Embryonic facial prominence (tissue), 1 donor: ENCODE measurements around the gene FAM83G.
"Not testable (repeated sequence)": the region's sequence is repeated elsewhere in the genome, so short reads cannot be mapped to it uniquely, and the experiment has no call there.

Experiments used
- DNase-seq: peaks from one replicate; pipeline ENCODE4 v3.0.0-alpha.2; 2016; ENCODE audit errors: extremely low spot score

The FAM83G gene

GRCh38 chr17:18968945-18969887 lies 35.3 kb downstream of the FAM83G start:
- DNase-seq = no peak

GRCh38 chr17:18968345-18968744 lies 36.2 kb downstream of the FAM83G start:
- no peak for DNase-seq

- no peak for DNase-seq
These were observed 36.6 kb downstream of the FAM83G start for GRCh38 chr17:18967916-18968315.

DNA sequence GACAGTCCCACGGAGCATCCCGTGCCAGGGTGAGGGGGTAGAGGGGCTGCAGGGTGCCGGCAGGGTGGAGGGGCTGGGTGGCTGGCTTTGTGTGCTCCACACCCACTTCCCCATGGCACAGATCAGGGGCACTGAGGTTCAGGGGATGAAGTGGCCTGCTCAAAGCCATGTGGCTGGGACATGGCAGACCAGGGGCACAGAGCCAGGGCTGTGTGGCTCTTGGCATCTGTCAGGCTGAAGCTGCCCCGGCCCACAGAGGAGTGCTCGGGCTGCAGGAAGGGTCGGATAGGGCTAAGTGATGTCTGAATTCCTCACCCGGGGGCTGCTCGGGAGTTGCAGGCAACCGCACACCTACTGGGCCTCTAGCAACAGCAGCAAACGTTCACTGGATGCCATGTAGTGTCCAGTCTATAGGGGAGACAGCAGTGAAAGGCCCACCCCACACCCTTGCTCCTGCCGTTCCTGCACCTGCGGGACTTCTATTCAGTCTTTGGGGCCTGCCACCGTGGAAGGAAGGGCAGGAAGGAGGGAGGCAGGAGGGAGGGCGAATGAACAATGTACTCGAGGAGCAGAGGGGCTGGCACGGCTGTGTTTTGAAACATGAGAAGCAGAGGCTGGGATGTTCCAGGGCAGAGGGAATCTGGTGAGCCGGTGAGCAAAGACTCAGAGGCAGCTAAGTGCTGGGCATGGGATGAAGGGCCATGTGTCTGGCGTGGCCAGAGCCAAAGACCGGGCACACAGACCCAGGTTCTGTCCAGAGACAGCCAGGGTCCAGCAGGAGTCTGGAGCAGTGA lies 37.5 kb downstream of the FAM83G start:
- peak; percentile 31 for DNase-seq

DNA sequence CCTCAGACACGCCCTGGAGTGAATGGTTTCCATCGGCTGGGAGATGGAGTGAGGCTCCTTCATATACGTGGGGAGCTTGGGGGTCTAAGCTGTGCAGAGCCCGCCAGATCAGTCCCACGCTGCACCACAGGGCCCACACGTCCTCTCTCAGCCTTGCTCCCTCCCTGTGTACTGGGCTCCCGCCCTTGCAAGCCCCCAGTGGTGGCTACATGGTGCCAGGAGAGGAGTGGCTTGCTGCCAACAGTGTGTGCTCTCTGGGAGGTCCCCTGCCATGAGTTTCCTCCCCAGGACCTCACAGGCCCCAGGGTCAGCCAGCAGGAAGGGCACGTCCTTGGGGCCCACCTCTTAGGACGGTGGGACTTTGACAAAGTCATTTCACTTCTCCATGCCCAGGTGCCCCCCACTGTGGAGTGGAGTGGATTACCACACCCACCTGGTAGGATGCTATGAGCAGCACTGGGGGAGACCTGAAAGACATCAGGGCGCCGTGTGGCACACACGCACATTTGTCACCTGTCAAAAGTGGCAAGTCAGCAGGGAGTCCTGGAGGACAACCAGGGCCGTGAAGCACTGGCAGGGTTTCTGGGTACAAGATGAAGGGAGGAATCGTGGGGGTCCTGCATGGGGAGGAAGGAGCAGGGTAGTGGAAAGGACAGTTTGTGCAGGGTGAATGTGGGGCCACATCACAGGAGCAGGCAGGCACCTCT lies 38.9 kb downstream of the FAM83G start:
- DNase-seq = no peak

DNA sequence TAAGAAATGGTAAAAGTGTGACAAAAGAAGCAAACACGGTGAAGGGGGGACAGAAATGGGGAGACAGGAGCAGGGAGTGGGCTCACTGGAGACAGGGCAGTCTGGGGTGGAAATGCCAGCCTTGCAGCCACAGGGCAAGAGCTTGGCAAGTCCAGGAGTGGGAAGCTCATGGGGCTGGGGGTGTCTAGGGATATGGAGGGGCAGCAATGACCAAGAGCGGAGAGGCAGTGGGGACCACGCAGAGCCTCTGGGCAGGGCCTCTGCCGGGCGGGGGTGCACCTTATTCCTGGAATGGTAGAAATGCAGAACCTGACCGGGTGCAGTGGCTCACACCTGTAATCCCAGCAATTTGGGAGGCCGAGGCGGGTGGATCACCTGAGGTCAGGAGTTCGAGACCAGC lies 40.0 kb downstream of the FAM83G start:
- DNase-seq = no peak

GRCh38 chr17:18964018-18964351 lies 40.6 kb downstream of the FAM83G start:
- DNase-seq = no peak

DNA sequence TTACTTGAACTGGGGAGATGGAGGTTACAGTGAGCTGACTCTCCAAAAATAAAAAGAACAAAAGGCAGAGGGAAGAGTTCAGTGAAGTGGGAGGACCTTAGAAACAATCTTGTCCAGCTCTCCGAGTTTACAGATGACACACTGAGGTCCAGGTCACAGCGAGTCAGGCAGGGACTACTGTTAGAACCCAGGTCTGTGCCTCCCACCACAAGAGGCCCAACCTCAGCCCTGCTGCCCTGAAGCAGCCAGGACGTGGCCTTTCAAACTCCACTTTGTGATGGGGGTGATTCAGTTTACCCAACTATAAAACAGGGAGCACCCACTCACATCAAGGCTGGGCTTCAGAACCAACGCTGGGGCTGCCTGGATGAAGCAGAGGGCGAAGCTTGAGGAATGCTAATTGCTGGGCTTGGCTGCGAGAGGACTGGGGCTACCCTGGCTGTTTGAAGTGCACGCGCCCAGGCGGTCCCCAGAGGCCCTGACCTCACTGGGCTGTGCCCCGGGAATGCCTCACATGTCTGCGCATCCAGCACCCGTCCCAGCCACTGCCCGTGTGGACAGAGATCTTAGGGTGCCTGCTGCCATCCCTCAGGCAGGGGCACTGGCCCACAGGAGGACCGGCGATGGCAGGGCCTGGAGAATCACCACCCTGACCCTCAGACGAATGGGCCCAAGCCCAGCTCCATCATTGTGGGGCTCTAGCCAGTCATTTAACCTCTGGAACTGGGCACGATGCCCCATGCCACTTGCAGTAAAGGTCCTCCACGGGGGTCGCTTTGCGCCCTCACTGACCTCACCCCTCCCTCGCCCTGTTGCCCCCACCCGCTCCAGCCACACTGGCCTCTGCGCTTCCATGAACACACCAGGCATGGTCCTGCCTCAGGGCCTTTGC lies 41.2 kb downstream of the FAM83G start:
- no peak for DNase-seq

GRCh38 chr17:18962494-18962815 lies 42.1 kb downstream of the FAM83G start:
- DNase-seq = no peak

GRCh38 chr17:18961634-18962493 lies 42.7 kb downstream of the FAM83G start:
- DNase-seq = no peak

DNA sequence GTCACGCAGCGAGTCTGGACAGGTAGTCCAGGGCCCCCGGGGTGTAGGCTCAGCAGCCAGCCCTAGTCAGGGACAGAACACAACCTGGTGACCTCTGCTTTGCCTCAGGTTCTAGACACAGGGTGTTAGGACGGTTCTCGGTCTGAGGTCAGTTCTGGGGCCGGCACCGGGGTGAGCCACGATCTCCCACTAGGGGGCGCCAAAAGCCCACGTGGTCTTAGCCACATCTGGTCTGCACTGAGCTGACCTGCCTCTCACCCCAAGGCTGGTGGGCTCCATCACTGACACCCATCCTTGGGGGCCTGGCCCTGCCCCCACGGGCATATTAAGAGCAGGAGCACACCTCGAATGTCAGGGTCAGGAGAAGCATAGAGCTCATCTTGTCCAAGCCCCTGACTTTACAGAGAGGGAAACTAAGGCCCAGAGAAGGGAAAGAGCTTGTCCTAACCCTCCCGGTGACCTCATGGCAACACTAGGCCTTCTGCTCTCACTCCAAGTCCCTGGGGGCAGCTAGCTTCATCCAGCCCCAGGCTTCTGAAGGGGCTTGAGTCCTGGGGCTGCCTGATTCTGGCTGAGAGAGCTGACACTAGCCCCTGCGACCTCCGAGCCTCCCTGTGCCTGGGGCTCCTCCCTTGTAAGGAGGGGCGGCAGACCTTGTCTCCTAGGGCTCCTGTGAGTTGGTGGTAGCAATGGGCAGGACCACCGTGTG lies 43.6 kb downstream of the FAM83G start:
- no peak for DNase-seq

GRCh38 chr17:18960241-18960665 lies 44.3 kb downstream of the FAM83G start:
- DNase-seq = no peak

GRCh38 chr17:18959845-18960240 lies 44.7 kb downstream of the FAM83G start:
- no peak for DNase-seq

- DNase-seq = no peak
These were observed 45.3 kb downstream of the FAM83G start for GRCh38 chr17:18959071-18959844.

GRCh38 chr17:18958611-18959010 lies 46.0 kb downstream of the FAM83G start:
- DNase-seq = no peak

DNA sequence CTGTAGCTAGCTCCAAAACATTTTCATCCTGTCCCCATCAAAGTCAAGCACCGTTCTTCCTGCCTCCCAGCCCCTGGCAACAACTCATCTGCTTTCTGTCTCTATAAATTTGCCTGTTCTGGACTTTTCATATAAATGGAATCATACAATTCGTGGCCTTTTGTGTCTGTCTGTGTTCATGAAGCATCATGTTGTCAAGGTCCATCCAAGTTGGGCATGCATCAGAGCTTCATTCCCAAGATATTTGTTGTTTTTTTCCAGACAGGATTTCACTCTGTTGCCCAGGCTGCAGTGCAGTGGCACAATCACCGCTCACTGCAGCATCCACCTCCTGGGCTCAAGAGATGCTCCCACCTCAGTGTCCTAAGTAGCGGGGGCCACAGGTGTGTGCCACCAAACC lies 46.7 kb downstream of the FAM83G start:
- DNase-seq = no peak

DNA sequence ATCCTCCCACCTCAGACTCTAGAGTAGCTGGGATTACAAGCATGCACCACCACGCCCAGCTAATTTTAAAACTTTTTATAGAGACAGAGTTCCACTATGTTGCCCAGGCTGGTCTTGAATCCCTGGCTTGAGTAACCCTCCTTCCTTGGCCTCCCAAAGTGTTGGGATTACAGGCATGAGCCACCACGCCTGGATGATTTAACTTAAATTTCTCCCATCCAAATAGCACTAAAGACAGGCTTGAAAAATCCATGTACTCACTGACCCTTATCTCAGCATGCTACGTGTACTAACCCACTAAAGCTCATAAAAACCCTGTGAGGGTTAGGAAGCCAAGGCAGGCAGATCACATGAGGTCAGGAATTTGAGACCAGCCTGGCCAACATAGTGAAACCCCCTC lies 48.0 kb downstream of the FAM83G start:
- DNase-seq = no peak

DNA sequence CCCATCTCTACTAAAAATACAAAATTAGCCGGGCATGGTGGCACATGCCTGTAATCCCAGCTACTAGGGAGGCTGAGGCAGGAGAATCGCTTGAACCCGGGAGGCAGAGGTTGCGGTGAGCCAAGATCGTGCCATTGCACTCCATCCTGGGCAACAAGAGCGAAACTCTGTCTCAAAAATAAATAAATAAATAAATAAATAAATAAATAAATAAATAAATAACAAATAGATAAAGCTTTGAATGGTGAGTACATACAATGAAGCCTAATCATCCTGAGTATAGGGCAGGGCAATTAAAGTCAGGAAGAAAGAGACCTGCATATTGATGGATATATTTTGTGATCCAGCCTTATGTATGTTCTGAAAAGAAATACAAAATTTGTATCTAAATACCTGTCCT lies 48.5 kb downstream of the FAM83G start:
- not testable (repeated sequence) for DNase-seq

- DNase-seq = no peak
These were observed 49.6 kb downstream of the FAM83G start for GRCh38 chr17:18955009-18955408.
